Panc1 (cell line): ENCODE results near the gene PPEF1. TPM values are rescaled to one million over a fixed set of nuclear protein-coding genes. Genes with fewer than 3 reads are reported as not detected.

Source experiments
- ATAC-seq: fragments of 200-7000 bp; cut with Tn5 transposase; 2 replicates; pipeline ENCODE4 v1.9.1; 2020; ENCODE audit warnings: mild to moderate bottlenecking, moderate library complexity
- BruUV-seq: library from RNA; stranded (reverse); fragments of 400-500 nt; replicated peaks from 2 replicates; lab custom pipeline; 2021; lab: Mats Ljungman, UMichigan
- CTCF ChIA-PET: fragments of 300-600 bp; sonication (Branson Sonifier 250); formaldehyde crosslinking; loops from one replicate; lab custom pipeline; 2022; ENCODE audit warnings: antibody characterized with exemption; lab: Charles Lee
- POLR2A ChIA-PET: fragments of 300-600 bp; sonication (Branson Sonifier 250); formaldehyde crosslinking; loops from one replicate; lab custom pipeline; 2022; ENCODE audit warnings: antibody characterized with exemption; lab: Charles Lee
- DNase-seq: peaks from one replicate; pipeline ENCODE4 v3.0.0-alpha.2; 2010; ENCODE audit warnings: low read depth, low spot score
- H3K27ac ChIP-seq: 2 replicates; pipeline ENCODE4 v1.5.1; 2011; ENCODE audit warnings: mild to moderate bottlenecking, low read length, inconsistent platforms
- H3K27me3 ChIP-seq: fragments of 200-500 bp; sonication (Bioruptor generic); 2 replicates; pipeline ENCODE4 v1.6.0; 2014; ENCODE audit warnings: low read length, inconsistent platforms; ENCODE audit not compliant: control insufficient read depth, insufficient read depth
- H3K36me3 ChIP-seq: fragments of 200-500 bp; sonication (Bioruptor generic); 2 replicates; pipeline ENCODE4 v1.5.1; 2014; ENCODE audit warnings: inconsistent platforms, mild to moderate bottlenecking, low read length, moderate library complexity; ENCODE audit not compliant: control insufficient read depth, insufficient read depth
- H3K4me1 ChIP-seq: 2 replicates; pipeline ENCODE4 v1.5.1; 2011; ENCODE audit warnings: inconsistent platforms, mild to moderate bottlenecking, low read length, moderate library complexity; ENCODE audit not compliant: control insufficient read depth, insufficient read depth
- H3K4me3 ChIP-seq, 2 experiments: 2 replicates each; pipeline ENCODE4 v1.5.1; 2011 to 2012; ENCODE audit warnings: low read depth in 2 of 2, low read length in 2 of 2, mild to moderate bottlenecking in 2 of 2, inconsistent platforms in 1 of 2, moderate library complexity in 1 of 2
- H3K9me3 ChIP-seq: fragments of 200-500 bp; sonication (Bioruptor generic); 2 replicates; pipeline ENCODE4 v1.5.1; 2014; ENCODE audit warnings: low read depth, mild to moderate bottlenecking, inconsistent platforms, low read length, moderate library complexity; ENCODE audit not compliant: control insufficient read depth, insufficient read depth
- POLR2AphosphoS5 ChIP-seq: IDR thresholded peaks from 2 replicates; pipeline ENCODE4 v1.6.1; 2012; ENCODE audit warnings: mild to moderate bottlenecking, low read depth, low read length, moderate library complexity
- REST ChIP-seq, 2 experiments: IDR thresholded peaks; 2 replicates each; pipeline ENCODE4 v1.6.1; 2011 to 2012; ENCODE audit warnings: low read depth in 2 of 2, control low read depth in 1 of 2, low read length in 1 of 2, mild to moderate bottlenecking in 1 of 2, moderate library complexity in 1 of 2; ENCODE audit not compliant: insufficient read depth in 1 of 2
- SIN3A ChIP-seq: IDR thresholded peaks from 2 replicates; pipeline ENCODE4 v1.6.1; 2012; ENCODE audit warnings: low read depth, mild to moderate bottlenecking, low read length, moderate library complexity, borderline replicate concordance; ENCODE audit not compliant: insufficient read depth
- TCF7L2 ChIP-seq: IDR thresholded peaks from 2 replicates; pipeline ENCODE4 v1.6.1; 2011; ENCODE audit warnings: mild to moderate bottlenecking, low read depth, low read length, inconsistent platforms
- in situ Hi-C: cut with HindIII; loops from 2 replicates; pipeline ENCODE4 v1.10.0; 2016; ENCODE audit warnings: low sequenced_read_pairs, low pct_unique_long_range_greater_than_20kb
- intact Hi-C: fragments of 100-400 bp; cut with micrococcal nuclease; formaldehyde crosslinking; loops from one replicate; pipeline ENCODE4 v1.10.0; 2022; ENCODE audit not compliant: unreplicated experiment
- total RNA-seq: library from RNA; stranded (reverse); gene quantifications from one replicate; pipeline ENCODE4 v1.2.1, GENCODE V29; 2021; ENCODE audit not compliant: unreplicated experiment
- TF ChIP-seq, protein P1 (sequence below): fragments of 450-650 bp; IDR thresholded peaks from 2 replicates; pipeline ENCODE4 v1.5.1; 2017; ENCODE audit warnings: mild to moderate bottlenecking

Gene PPEF1
- total RNA-seq, 1 experiment from 2014 or later, result not detected

DNA sequence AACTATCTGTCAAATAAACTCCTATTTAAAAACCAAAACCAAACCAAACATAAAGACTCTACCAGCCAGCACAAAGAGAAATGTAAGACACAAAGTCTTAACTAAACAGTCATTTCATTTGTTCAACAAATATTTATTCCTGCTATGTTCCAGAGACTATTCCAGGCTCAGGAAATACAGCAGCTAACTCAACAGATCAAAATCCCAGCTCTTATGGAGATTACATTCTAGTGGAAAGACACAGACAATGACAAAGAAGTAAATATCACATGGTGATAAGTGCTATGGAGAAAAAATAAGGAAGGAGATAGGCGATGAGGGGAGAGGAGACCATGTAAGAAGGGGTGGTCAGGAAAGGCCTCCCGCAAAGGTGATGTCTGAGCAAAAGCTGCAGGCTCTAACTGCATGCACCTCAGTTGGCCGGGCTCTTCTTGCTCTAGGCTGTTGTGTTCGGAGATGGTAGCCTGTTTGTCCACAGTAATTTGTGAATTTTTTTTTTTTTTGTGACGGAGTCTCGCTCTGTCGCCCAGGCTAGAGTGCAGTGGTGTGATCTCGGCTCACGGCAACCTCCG is 15.1 kb downstream of the PPEF1 start:
- TF ChIP-seq REST (IDR thresholded peaks at IDR 0.05; ENCODE audit: insufficient read depth in 1 of 2, low read depth in 2 of 2, low read length in 1 of 2) (no peak), SIN3A (no peak), TCF7L2 (no peak), POLR2AphosphoS5 (no peak)
- TF ChIP-seq, protein P1, sequence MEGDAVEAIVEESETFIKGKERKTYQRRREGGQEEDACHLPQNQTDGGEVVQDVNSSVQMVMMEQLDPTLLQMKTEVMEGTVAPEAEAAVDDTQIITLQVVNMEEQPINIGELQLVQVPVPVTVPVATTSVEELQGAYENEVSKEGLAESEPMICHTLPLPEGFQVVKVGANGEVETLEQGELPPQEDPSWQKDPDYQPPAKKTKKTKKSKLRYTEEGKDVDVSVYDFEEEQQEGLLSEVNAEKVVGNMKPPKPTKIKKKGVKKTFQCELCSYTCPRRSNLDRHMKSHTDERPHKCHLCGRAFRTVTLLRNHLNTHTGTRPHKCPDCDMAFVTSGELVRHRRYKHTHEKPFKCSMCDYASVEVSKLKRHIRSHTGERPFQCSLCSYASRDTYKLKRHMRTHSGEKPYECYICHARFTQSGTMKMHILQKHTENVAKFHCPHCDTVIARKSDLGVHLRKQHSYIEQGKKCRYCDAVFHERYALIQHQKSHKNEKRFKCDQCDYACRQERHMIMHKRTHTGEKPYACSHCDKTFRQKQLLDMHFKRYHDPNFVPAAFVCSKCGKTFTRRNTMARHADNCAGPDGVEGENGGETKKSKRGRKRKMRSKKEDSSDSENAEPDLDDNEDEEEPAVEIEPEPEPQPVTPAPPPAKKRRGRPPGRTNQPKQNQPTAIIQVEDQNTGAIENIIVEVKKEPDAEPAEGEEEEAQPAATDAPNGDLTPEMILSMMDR, result no peak
- ATAC-seq, result no peak
- intact Hi-C loops (no loop called here), in situ Hi-C loops (no loop called here)
- POLR2A ChIA-PET, result no interaction called here
- Histone ChIP-seq H3K9me3 (no peaks in the 10 kb centered on the region), H3K27me3 (no peaks in the 10 kb centered on the region), H3K4me1 (no peaks in the 10 kb centered on the region), H3K4me3 (no peak overlapping the region), H3K27ac (no peak overlapping the region), H3K36me3 (no peaks in the 10 kb centered on the region)
- no peak for DNase-seq
- BruUV-seq, result no TSS peak
- CTCF ChIA-PET, result no interaction called here

DNA sequence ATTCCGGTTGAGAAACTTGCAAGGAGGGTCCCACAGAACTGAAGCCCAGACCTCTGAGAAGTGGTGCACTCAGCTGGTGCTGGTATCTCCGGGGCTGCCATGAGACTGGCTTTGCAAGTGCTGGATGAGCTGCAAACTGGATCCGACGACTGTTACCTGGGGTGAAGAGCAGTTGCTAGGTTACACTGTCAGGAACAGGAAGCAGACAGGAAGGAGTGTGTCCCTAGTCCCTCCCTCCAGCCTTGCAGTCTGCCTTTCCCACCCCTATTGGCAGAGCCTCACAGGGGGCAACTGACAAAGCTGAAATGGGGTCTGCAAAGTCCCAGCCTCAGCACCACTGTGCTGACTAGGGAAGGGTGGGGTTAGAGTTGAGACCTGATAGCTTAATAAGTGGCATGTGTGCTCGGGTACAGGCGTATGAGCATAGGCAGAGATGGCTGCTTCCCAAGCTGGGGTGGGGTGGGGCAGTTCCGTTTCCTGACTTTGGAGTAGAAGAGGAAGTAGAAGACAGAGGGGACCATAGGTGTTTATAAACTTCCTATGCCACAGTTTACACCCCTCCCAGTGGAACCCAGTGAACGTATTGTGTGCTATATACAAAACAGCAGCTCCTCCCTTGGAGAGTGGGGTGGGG is 18.0 kb downstream of the PPEF1 start:
- intact Hi-C loops, result no loop called here
- Histone ChIP-seq H3K4me3 (no peak overlapping the region), H3K27me3 (no peaks in the 10 kb centered on the region), H3K4me1 (no peaks in the 10 kb centered on the region), H3K9me3 (no peaks in the 10 kb centered on the region), H3K36me3 (no peaks in the 10 kb centered on the region), H3K27ac (no peak overlapping the region)
- DNase-seq (no peak), ATAC-seq (no peak)
- POLR2A ChIA-PET, result no interaction called here
- TF ChIP-seq REST (IDR thresholded peaks at IDR 0.05; ENCODE audit: insufficient read depth in 1 of 2, low read depth in 2 of 2, low read length in 1 of 2), result no peak
- TF ChIP-seq TCF7L2, result no peak
- TF ChIP-seq, protein P1, result no peak
- TF ChIP-seq POLR2AphosphoS5, result no peak
- TF ChIP-seq SIN3A, result no peak
- no TSS peak for BruUV-seq
- CTCF ChIA-PET, result no interaction called here
- in situ Hi-C loops, result no loop called here
